Smooth muscle cell (in vitro differentiated cells): ENCODE data around the gene LDLRAD4. TPM values are rescaled to one million over a fixed set of nuclear protein-coding genes. Genes with fewer than 3 reads are reported as not detected.

ENCODE experiments used
- DNase-seq: peaks from one replicate; lab custom pipeline; 2025; ENCODE audit not compliant: unreplicated experiment; lab: John Stamatoyannopoulos, UW
- H2AFZ ChIP-seq: fragments of 200-600 bp; sonication (generic); 2 replicates; pipeline ENCODE4 v1.6.0; 2016; ENCODE audit warnings: antibody characterized with exemption, low read depth, mild to moderate bottlenecking
- H3F3A ChIP-seq: fragments of 200-600 bp; sonication (generic); 2 replicates; pipeline ENCODE4 v1.6.0; 2017; ENCODE audit warnings: antibody characterized with exemption, low read depth
- H3K27ac ChIP-seq: fragments of 200-600 bp; sonication (generic); 2 replicates; pipeline ENCODE4 v1.5.1; 2016; ENCODE audit warnings: low read depth, mild to moderate bottlenecking
- H3K27me3 ChIP-seq: fragments of 200-600 bp; sonication (generic); 2 replicates; pipeline ENCODE4 v1.6.1; 2016; ENCODE audit warnings: low read depth, mild to moderate bottlenecking
- H3K36me3 ChIP-seq: fragments of 200-600 bp; sonication (generic); 2 replicates; pipeline ENCODE4 v1.5.1; 2016; ENCODE audit warnings: low read depth
- H3K4me1 ChIP-seq: fragments of 200-600 bp; sonication (generic); 2 replicates; pipeline ENCODE4 v1.5.1; 2016; ENCODE audit warnings: low read depth
- H3K4me2 ChIP-seq: fragments of 200-600 bp; sonication (generic); 2 replicates; pipeline ENCODE4 v1.6.0; 2016; ENCODE audit warnings: mild to moderate bottlenecking
- H3K4me3 ChIP-seq: fragments of 200-600 bp; sonication (generic); 2 replicates; pipeline ENCODE4 v1.5.1; 2016; ENCODE audit warnings: mild to moderate bottlenecking
- H3K79me2 ChIP-seq: fragments of 200-600 bp; sonication (generic); 2 replicates; pipeline ENCODE4 v1.6.0; 2016; ENCODE audit warnings: low read depth, mild to moderate bottlenecking
- H3K9ac ChIP-seq: fragments of 200-600 bp; sonication (generic); 2 replicates; pipeline ENCODE4 v1.6.0; 2016; ENCODE audit warnings: low read depth
- H3K9me3 ChIP-seq: fragments of 200-600 bp; sonication (generic); replicated peaks from 2 replicates; pipeline ENCODE4 v1.5.1; 2016; ENCODE audit warnings: low read depth
- H4K20me1 ChIP-seq: fragments of 200-600 bp; sonication (generic); 2 replicates; pipeline ENCODE4 v1.6.0; 2016; ENCODE audit warnings: low read depth
- WGBS: methylation state at CpG from one replicate; pipeline ENCODE4 v1.1.7; 2016; ENCODE audit warnings: low lambda C conversion rate; 5-methylcytosine and 5-hydroxymethylcytosine counted together
- polyA plus RNA-seq: library from polyadenylated mRNA; unstranded; fragments of >200 nt; fragmentation: Nextera tagmentation; extraction: Ambion mirVana; gene quantifications from 2 replicates; pipeline ENCODE4 v1.2.1, GENCODE V29; 2016
- total RNA-seq: library from RNA; depleted of rRNA; stranded (reverse); fragments of >200 nt; gene quantifications from 2 replicates; pipeline ENCODE4 v1.2.3, GENCODE V29; 2014
- TF ChIP-seq, protein P1 (sequence below): fragments of 200-600 bp; sonication (generic); IDR thresholded peaks from 2 replicates; pipeline ENCODE4 v1.5.1; 2017; ENCODE audit warnings: borderline replicate concordance, mild to moderate bottlenecking, antibody characterized with exemption; ENCODE audit not compliant: insufficient read depth, poor library complexity, severe bottlenecking

Gene LDLRAD4
- total and polyA plus RNA-seq, 2 experiments from 2014 or later, result 36.2 to 48.3 TPM

DNA sequence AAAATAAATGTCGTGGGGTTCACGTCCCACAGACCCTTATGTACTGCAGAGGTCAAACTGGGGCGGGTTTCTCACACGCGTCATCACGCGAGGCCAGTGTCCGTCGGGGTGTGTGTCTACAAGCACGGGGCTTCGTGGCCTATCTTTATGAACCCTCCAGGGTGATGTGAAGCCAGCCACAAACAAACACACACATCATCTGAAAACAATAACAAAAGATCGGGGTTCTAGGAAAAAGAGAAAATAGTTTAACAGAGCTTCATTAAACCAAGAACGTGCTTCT lies 23.3 kb downstream of the LDLRAD4 start:
- Histone ChIP-seq H3K4me2 (no peak overlapping the region), H3K9me3 (no peaks in the 10 kb centered on the region), H3F3A (peaks cover 8% of the 10 kb centered on the region), H3K27me3 (no peaks in the 10 kb centered on the region), H3K4me3 (no peak overlapping the region), H3K27ac (no peak overlapping the region), H3K36me3 (no peaks in the 10 kb centered on the region), H3K79me2 (peaks cover 61% of the 10 kb centered on the region), H3K4me1 (peaks cover 11% of the 10 kb centered on the region), H2AFZ (no peak overlapping the region), H4K20me1 (peaks cover 97% of the 10 kb centered on the region), H3K9ac (no peak overlapping the region)
- TF ChIP-seq, protein P1, sequence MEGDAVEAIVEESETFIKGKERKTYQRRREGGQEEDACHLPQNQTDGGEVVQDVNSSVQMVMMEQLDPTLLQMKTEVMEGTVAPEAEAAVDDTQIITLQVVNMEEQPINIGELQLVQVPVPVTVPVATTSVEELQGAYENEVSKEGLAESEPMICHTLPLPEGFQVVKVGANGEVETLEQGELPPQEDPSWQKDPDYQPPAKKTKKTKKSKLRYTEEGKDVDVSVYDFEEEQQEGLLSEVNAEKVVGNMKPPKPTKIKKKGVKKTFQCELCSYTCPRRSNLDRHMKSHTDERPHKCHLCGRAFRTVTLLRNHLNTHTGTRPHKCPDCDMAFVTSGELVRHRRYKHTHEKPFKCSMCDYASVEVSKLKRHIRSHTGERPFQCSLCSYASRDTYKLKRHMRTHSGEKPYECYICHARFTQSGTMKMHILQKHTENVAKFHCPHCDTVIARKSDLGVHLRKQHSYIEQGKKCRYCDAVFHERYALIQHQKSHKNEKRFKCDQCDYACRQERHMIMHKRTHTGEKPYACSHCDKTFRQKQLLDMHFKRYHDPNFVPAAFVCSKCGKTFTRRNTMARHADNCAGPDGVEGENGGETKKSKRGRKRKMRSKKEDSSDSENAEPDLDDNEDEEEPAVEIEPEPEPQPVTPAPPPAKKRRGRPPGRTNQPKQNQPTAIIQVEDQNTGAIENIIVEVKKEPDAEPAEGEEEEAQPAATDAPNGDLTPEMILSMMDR, result no peak
- WGBS, result 96% methylated on average over 13 of the region's 13 CpGs
- DNase-seq, result no peak

DNA sequence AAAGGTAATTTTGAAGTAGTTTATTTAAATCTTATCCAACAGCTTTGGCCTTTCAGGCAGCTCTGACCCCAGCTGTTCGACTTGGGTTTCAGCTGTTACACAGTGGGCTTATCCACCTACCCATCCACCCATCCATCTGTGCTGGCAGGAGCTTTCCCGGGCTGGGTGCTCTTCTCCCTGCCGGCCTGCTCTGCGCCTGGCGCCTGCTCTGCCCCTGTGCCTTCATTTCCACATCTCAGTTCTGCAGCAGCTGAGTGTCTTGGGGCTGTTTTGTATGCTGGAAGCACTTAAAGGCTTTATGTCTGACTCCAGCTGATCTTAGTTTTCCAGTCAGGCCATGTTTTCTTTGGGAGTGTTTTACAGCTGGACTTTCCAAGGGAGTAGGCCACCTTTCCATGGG lies 24.2 kb downstream of the LDLRAD4 start:
- peaks cover 59% of the 10 kb centered on the region for H3K79me2 ChIP-seq
- peaks cover 8% of the 10 kb centered on the region for H3F3A ChIP-seq
- H3K36me3 ChIP-seq, result no peaks in the 10 kb centered on the region
- H3K27me3 ChIP-seq, result no peaks in the 10 kb centered on the region
- H2AFZ ChIP-seq, result no peak overlapping the region
- WGBS, result 91% methylated on average over 5 of the region's 5 CpGs
- H3K27ac ChIP-seq, result no peak overlapping the region
- peaks cover 97% of the 10 kb centered on the region for H4K20me1 ChIP-seq
- H3K9ac ChIP-seq, result no peak overlapping the region
- H3K4me3 ChIP-seq, result no peak overlapping the region
- DNase-seq, result no peak
- H3K4me1 ChIP-seq, result peaks cover 11% of the 10 kb centered on the region
- TF ChIP-seq, protein P1, result no peak
- no peak overlapping the region for H3K4me2 ChIP-seq
- H3K9me3 ChIP-seq, result no peaks in the 10 kb centered on the region

DNA sequence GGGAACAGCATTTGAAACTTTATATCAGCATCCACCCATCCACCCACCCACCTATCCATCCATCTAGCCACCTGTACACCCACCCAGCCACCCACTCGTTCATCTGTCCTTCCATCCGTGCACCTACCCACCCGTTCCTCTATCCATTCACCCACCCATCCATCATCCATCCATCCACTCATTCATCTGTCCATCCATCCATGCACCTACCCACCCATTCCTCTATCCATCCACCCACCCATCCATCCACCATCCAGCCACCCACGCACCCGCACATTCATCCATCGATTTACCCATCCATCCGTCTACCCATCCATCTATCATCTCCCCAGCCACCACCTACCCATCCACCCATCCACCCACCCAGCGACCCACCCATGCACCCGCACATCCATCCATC lies 24.8 kb downstream of the LDLRAD4 start:
- no peak for DNase-seq
- WGBS, result 80% methylated on average over 1 of the region's 9 CpGs
- no peak overlapping the region for H2AFZ ChIP-seq
- no peaks in the 10 kb centered on the region for H3K9me3 ChIP-seq
- H3K4me2 ChIP-seq, result no peak overlapping the region
- no peak overlapping the region for H3K9ac ChIP-seq
- H4K20me1 ChIP-seq, result peaks cover 97% of the 10 kb centered on the region
- TF ChIP-seq, protein P1, result no peak
- H3K4me3 ChIP-seq, result no peak overlapping the region
- peaks cover 11% of the 10 kb centered on the region for H3K4me1 ChIP-seq
- H3K36me3 ChIP-seq, result no peaks in the 10 kb centered on the region
- H3K27ac ChIP-seq, result no peak overlapping the region
- H3K79me2 ChIP-seq, result peaks cover 59% of the 10 kb centered on the region
- H3F3A ChIP-seq, result peaks cover 2% of the 10 kb centered on the region
- H3K27me3 ChIP-seq, result no peaks in the 10 kb centered on the region

DNA sequence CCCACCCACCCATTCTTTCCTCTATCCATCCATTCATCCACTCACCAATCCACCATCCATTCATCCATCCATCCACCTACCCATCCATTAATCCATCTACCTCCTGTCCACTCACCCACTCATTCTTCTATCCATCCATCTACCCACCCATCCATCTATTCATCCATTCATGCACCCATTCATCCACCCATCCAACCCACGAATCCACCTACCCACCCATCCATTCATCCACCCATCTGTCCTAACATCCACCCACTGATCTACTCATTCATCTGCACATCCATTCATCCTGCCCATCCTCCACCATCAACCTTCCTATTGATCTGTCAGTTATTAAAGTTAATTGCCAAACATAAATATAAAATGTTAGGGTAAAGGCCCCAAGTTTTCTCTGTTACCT lies 25.6 kb downstream of the LDLRAD4 start:
- H4K20me1 ChIP-seq, result peaks cover 97% of the 10 kb centered on the region
- no peak overlapping the region for H3K9ac ChIP-seq
- no peaks in the 10 kb centered on the region for H3K27me3 ChIP-seq
- peaks cover 11% of the 10 kb centered on the region for H3K4me1 ChIP-seq
- H2AFZ ChIP-seq, result no peak overlapping the region
- no peaks in the 10 kb centered on the region for H3K36me3 ChIP-seq
- TF ChIP-seq, protein P1, result no peak
- WGBS, result 65% methylated on average over 1 of the region's 1 CpG
- no peak overlapping the region for H3K27ac ChIP-seq
- H3K4me3 ChIP-seq, result no peak overlapping the region
- H3K79me2 ChIP-seq, result peaks cover 64% of the 10 kb centered on the region
- H3K9me3 ChIP-seq, result no peaks in the 10 kb centered on the region
- H3F3A ChIP-seq, result no peaks in the 10 kb centered on the region
- DNase-seq, result no peak
- H3K4me2 ChIP-seq, result no peak overlapping the region
